ENCODE measurements around the gene MARK2. TPM values are rescaled to one million over a fixed set of nuclear protein-coding genes. Genes with fewer than 3 reads are reported as not detected.

MARK2 gene
- total RNA-seq, 1 donor from 2014 or later = 31.8 TPM

DNA sequence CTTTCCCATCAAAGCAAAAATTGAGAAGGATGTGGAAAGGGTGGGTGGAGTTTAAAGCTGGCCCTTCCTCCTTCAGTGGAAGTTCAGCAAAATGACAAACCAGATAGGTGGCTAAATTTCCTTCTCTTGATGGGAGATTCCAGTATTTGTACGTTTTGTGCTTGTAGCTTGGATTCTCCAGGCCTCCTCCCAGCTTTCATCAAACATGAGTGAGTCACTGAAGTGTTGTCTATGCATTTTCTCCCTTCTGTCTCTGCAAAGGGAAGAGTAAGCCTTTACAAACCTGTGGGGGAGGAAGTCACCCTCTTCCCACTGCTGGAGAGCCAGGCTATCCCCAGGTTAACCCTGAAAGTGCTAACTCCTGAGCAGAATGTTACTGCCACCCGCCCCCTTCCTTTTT is 6.4 kb downstream of the MARK2 start:
- Mint-ChIP-seq H3K27me3 (ENCODE audit: unreplicated experiment) (no peaks in the 10 kb centered on the region), H3K36me3 (ENCODE audit: unreplicated experiment) (peaks cover 9% of the 10 kb centered on the region), H3K27ac (ENCODE audit: unreplicated experiment) (no peak overlapping the region), H3K4me1 (ENCODE audit: unreplicated experiment) (peaks cover 28% of the 10 kb centered on the region), H3K4me3 (ENCODE audit: unreplicated experiment) (no peak overlapping the region), H3K9me3 (ENCODE audit: unreplicated experiment) (no peaks in the 10 kb centered on the region)
- no peak for DNase-seq (ENCODE audit: extremely low spot score, unreplicated experiment)
- TF ChIP-seq, protein P1, sequence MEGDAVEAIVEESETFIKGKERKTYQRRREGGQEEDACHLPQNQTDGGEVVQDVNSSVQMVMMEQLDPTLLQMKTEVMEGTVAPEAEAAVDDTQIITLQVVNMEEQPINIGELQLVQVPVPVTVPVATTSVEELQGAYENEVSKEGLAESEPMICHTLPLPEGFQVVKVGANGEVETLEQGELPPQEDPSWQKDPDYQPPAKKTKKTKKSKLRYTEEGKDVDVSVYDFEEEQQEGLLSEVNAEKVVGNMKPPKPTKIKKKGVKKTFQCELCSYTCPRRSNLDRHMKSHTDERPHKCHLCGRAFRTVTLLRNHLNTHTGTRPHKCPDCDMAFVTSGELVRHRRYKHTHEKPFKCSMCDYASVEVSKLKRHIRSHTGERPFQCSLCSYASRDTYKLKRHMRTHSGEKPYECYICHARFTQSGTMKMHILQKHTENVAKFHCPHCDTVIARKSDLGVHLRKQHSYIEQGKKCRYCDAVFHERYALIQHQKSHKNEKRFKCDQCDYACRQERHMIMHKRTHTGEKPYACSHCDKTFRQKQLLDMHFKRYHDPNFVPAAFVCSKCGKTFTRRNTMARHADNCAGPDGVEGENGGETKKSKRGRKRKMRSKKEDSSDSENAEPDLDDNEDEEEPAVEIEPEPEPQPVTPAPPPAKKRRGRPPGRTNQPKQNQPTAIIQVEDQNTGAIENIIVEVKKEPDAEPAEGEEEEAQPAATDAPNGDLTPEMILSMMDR (IDR thresholded peaks at IDR 0.05) = no peak

DNA sequence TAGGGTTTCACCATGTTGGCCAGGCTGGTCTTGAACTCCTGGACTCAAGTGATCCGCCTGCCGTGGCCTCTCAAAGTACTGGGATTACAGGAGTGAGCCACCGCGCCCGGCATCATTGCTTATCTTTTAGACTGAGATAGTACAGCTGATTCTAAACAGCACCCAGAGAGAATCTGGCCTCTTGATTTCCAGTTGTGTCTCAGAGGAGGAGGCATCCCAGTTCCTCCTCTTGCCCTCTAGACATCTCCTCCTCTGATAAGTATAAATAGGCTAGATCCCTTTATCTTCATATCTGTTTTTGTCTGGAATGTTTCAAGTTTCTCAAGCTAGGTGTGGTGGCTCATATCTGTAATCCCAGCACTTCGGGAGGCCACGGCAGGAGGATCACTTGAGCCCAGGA is 7.0 kb downstream of the MARK2 start:
- TF ChIP-seq, protein P1 (IDR thresholded peaks at IDR 0.05) = no peak
- H3K36me3 Mint-ChIP-seq (ENCODE audit: unreplicated experiment) = peaks cover 12% of the 10 kb centered on the region
- no peak overlapping the region for H3K27ac Mint-ChIP-seq (ENCODE audit: unreplicated experiment)
- no peak for DNase-seq (ENCODE audit: extremely low spot score, unreplicated experiment)
- H3K4me1 Mint-ChIP-seq (ENCODE audit: unreplicated experiment) = peaks cover 24% of the 10 kb centered on the region
- H3K27me3 Mint-ChIP-seq (ENCODE audit: unreplicated experiment) = no peaks in the 10 kb centered on the region
- H3K9me3 Mint-ChIP-seq (ENCODE audit: unreplicated experiment) = no peaks in the 10 kb centered on the region
- H3K4me3 Mint-ChIP-seq (ENCODE audit: unreplicated experiment) = no peak overlapping the region

GRCh38 chr11:63846897-63847296 is 8.0 kb downstream of the MARK2 start:
- peaks cover 12% of the 10 kb centered on the region for H3K36me3 Mint-ChIP-seq (ENCODE audit: unreplicated experiment)
- DNase-seq (ENCODE audit: extremely low spot score, unreplicated experiment) = no peak
- peaks cover 21% of the 10 kb centered on the region for H3K4me1 Mint-ChIP-seq (ENCODE audit: unreplicated experiment)
- H3K4me3 Mint-ChIP-seq (ENCODE audit: unreplicated experiment) = no peak overlapping the region
- H3K27me3 Mint-ChIP-seq (ENCODE audit: unreplicated experiment) = no peaks in the 10 kb centered on the region
- TF ChIP-seq, protein P1 (IDR thresholded peaks at IDR 0.05) = no peak
- H3K27ac Mint-ChIP-seq (ENCODE audit: unreplicated experiment) = no peak overlapping the region
- H3K9me3 Mint-ChIP-seq (ENCODE audit: unreplicated experiment) = no peaks in the 10 kb centered on the region

DNA sequence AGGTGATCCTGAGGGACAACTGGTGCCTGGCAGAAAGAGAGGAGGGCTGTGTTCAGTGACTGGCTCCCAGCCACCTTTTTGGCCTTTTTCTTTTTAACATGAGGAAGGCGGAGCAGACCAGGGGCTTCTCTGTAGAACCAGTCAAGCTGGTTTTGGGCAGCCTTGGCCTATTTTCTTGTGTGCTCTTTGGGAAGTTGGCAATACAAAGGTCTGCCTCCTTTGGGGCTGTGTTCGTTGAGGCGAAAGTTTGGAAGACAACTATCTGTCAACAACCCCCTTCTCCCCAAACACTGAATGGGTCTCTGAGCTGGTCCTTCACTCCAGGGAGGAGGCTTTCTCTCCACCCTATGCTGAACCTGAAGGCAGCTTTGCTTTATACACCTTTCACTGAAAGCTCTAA is 8.5 kb downstream of the MARK2 start:
- Mint-ChIP-seq H3K9me3 (ENCODE audit: unreplicated experiment) (no peaks in the 10 kb centered on the region), H3K4me1 (ENCODE audit: unreplicated experiment) (peaks cover 19% of the 10 kb centered on the region), H3K36me3 (ENCODE audit: unreplicated experiment) (peaks cover 12% of the 10 kb centered on the region), H3K4me3 (ENCODE audit: unreplicated experiment) (no peak overlapping the region), H3K27ac (ENCODE audit: unreplicated experiment) (no peak overlapping the region), H3K27me3 (ENCODE audit: unreplicated experiment) (no peaks in the 10 kb centered on the region)
- DNase-seq (ENCODE audit: extremely low spot score, unreplicated experiment) = no peak
- TF ChIP-seq, protein P1 (IDR thresholded peaks at IDR 0.05) = no peak

DNA sequence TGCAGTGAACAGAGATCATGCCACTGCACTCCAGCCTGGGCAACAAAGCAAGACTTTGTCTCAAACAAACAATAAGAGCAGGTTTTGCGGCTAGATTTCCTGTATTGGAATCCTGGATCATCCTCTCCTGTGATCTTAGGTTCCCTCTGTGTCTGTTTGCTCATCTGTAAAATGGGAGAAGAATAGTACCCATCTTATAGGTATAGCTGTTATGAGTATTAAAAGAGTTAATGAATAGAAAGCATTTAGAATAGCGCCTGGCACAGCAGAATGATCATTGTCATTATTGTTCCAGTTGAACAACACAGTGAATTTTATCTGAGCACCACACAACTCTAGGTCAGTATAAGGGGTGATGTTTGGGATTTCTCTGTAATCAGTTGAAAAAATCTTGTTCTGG is 10.8 kb downstream of the MARK2 start:
- Mint-ChIP-seq H3K4me3 (ENCODE audit: unreplicated experiment) (no peak overlapping the region), H3K36me3 (ENCODE audit: unreplicated experiment) (peaks cover 7% of the 10 kb centered on the region), H3K4me1 (ENCODE audit: unreplicated experiment) (peaks cover 15% of the 10 kb centered on the region), H3K27ac (ENCODE audit: unreplicated experiment) (no peak overlapping the region), H3K9me3 (ENCODE audit: unreplicated experiment) (no peaks in the 10 kb centered on the region), H3K27me3 (ENCODE audit: unreplicated experiment) (no peaks in the 10 kb centered on the region)
- TF ChIP-seq, protein P1 (IDR thresholded peaks at IDR 0.05) = no peak
- DNase-seq (ENCODE audit: extremely low spot score, unreplicated experiment) = no peak

Measured in osteocyte (in vitro differentiated cells).